ENCODE measurements around the gene BICRAL.
A peak's percentile ranks its signal among the peaks of the same experiment; 100 is the strongest.

Gene BICRAL

DNA sequence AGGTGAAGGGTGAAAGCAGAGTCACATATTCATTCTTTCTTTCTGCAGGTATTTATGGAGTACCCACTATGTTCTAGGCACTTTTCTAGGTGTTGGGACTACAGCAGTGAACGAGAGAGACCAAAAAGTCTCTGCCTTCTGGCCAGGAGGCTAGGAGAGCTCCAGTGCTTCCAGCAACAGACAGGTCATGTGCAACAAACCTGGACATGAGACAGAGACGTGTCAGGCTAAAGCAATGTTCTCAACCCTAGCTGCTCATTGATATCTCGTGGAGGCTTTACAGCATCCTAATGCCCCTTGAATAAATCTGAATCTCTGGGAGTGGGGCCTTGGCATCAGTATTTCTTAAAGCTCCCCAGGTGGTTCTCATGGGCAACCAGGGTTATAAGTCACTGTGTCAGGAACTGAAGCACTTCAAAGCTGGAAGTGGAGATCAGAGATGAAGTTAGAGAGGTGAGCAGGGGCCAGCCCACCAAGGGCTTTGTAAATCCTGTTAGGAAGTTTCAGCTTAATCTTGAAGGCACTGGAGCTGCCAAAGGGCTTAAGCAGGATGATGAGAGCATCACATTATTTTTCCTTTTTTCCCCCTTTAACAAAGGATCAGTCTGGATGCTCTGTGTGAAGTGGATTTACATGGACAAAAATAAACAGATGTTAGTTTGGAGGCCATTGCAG lies 23.0 kb upstream of the BICRAL start:
- TF ChIP-seq, protein P1, sequence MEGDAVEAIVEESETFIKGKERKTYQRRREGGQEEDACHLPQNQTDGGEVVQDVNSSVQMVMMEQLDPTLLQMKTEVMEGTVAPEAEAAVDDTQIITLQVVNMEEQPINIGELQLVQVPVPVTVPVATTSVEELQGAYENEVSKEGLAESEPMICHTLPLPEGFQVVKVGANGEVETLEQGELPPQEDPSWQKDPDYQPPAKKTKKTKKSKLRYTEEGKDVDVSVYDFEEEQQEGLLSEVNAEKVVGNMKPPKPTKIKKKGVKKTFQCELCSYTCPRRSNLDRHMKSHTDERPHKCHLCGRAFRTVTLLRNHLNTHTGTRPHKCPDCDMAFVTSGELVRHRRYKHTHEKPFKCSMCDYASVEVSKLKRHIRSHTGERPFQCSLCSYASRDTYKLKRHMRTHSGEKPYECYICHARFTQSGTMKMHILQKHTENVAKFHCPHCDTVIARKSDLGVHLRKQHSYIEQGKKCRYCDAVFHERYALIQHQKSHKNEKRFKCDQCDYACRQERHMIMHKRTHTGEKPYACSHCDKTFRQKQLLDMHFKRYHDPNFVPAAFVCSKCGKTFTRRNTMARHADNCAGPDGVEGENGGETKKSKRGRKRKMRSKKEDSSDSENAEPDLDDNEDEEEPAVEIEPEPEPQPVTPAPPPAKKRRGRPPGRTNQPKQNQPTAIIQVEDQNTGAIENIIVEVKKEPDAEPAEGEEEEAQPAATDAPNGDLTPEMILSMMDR (IDR thresholded peaks at IDR 0.05; ENCODE audit: insufficient read depth, missing control alignments): no peak
- no peak for DNase-seq (ENCODE audit: insufficient read length, low spot score)
- FAIRE-seq: peak; percentile 16

DNA sequence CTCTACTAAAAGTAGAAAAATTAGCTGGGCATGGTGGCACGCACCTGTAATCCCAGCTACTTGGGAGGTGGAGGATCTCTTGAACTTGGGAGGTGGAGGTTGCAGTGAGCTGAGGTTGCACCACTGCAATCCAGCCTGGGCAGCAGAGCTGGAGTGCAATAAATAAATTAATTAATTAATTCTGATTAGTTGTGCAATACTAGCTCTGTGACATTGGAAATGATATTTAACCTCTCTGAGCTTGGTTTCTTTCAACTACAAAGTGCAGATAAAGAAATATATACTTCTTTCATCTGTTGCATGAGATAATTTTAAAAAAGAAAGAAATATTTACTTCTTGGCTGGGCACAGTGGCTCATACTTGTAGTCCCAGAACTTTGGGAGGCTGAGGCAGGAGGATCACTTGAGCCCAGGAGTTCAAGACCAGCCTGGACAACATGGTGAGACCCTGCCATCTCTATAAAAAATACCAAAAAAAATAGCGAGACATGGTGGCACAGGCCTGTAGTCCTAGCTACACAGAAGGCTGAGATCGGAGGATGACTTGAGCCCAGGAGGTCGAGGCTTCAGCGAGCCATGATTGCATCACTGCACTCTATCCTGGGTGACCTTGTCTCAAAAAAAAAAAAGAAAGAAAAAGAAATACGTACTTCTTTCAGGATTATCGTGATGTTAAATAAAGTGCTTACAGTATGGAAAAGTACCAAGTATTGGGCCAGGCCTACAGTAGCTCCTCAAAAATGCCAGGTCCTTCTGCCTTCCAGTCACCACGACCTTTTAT lies 20.4 kb upstream of the BICRAL start:
- TF ChIP-seq, protein P1 (IDR thresholded peaks at IDR 0.05; ENCODE audit: insufficient read depth, missing control alignments): no peak
- DNase-seq (ENCODE audit: insufficient read length, low spot score) (no peak), FAIRE-seq (no peak)

DNA sequence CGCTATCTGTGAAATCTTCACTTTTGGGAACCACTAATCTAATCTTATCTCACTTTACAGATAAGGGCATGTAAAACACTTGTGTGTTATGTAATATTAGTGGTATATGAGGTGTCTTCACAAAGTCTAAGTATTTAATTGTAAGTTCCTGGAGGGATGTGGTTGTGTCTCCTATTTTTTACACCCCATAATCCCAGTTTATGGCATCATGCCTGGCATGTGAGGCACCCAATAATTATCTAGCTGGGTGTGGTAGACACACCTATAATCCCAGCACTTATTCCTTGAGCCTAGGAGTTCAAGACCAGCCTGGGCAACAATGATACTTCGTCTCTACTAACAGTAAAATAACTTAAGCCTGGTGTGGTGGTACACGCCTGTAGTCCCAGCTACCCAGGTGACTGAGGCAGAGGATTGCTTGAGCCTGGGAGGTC lies 19.4 kb upstream of the BICRAL start:
- no peak for FAIRE-seq
- TF ChIP-seq, protein P1 (IDR thresholded peaks at IDR 0.05; ENCODE audit: insufficient read depth, missing control alignments): no peak
- no peak for DNase-seq (ENCODE audit: insufficient read length, low spot score)

DNA sequence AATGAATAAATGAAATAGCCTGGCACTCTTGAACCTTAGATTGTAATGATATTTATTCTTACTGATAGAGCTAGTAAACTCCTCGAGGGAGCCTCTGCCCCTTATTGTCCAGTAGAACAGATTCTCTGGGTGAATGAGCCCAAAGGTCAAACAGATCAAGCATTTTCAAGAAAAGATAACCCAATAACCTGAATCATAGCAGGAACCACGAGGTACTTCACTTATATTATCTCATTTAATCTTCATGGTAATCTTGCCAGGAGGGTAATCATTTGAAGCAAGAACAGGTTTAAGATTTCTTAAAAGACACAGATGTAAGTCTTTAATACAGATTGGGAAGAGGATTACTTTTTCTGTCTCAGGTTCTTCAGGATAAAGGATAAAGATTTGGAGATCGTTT lies 18.9 kb upstream of the BICRAL start:
- FAIRE-seq (peak; percentile 84), DNase-seq (ENCODE audit: insufficient read length, low spot score) (peak; percentile 58)
- TF ChIP-seq, protein P1 (IDR thresholded peaks at IDR 0.05; ENCODE audit: insufficient read depth, missing control alignments): no peak

DNA sequence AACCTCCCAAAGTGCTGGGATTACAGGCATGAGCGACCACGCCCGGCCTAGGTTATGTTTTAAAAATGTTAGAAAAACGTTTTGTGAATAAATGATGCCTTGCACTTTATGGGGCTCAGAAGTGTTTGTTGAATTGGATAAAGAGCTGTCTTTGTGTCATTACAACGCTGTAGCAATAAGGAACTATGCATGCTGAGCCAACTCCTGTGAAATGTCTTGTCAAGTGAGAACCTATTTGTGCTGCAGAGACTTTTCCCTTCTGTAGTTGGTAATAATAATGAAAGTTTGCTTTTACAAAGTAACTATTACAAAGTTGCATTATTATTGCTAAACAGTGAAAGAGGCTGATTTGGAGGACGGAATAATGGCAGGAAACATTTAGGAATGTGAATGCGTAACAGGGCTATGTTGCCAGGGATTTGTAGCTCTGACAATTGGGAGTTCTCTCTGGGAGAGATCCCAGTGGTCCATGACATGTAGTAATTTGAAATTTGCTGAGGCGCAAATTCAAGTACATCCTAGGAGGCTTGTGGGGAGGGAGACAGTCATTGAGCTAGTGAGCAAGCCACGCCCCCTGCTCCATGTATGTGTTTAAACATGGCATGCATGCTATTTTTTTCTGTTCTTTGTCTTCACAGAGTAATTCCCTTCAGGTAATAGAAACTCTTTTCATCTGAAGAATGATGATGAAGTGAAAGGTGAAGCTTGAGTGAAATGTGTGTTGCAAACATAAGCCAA lies 16.8 kb upstream of the BICRAL start:
- TF ChIP-seq, protein P1 (IDR thresholded peaks at IDR 0.05; ENCODE audit: insufficient read depth, missing control alignments): no peak
- FAIRE-seq (no peak), DNase-seq (ENCODE audit: insufficient read length, low spot score) (no peak)

DNA sequence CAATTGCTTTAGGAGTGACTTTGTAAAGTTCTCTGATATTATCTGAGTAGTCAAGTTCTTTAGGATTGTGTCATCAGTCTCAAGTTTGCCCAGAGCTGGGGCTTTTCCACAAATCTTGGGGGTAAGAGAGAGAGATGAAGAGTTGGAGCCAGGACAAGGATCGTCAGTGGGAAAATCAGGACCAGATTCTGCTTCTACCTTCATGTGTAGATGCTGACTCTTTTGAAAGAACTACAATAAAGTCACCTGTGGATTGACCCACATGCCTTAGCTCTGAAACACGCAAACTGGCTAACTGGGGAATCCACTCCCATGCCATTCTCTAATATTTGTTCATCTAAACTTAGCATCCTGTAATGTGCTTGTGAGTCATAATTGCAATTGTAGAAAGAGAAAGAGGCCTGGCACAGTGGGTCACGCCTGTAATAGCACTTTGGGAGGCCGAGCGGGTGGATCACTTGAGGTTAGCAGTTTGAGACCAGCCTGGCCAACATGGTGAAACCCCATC lies 15.6 kb upstream of the BICRAL start:
- TF ChIP-seq, protein P1 (IDR thresholded peaks at IDR 0.05; ENCODE audit: insufficient read depth, missing control alignments): no peak
- FAIRE-seq: no peak
- DNase-seq (ENCODE audit: insufficient read length, low spot score): no peak

Measured in D721Med (cell line).